Muscle layer of duodenum (tissue), 2 donors: Measurements from ENCODE around the gene TBCCD1.
"Not testable (repeated sequence)": the region's sequence is repeated elsewhere in the genome, so short reads cannot be mapped to it uniquely, and the experiment has no call there.

Source experiments
- H3K27ac ChIP-seq: one replicate; pipeline ENCODE4 v1.7.0; 2013; ENCODE audit warnings: mild to moderate bottlenecking, low read length
- H3K27me3 ChIP-seq: one replicate; pipeline ENCODE4 v1.7.0; 2013; ENCODE audit warnings: low read depth, mild to moderate bottlenecking, control low read depth, low read length
- H3K36me3 ChIP-seq, 2 donors: one replicate each; pipeline ENCODE4 v1.7.0; 2013; ENCODE audit warnings: low read length in 2 of 2, control low read depth in 1 of 2, mild to moderate bottlenecking in 1 of 2; ENCODE audit not compliant: insufficient read depth in 2 of 2, control insufficient read depth in 1 of 2
- H3K4me1 ChIP-seq, 2 donors: one replicate each; pipeline ENCODE4 v1.7.0; 2013; ENCODE audit warnings: low read length in 2 of 2, mild to moderate bottlenecking in 2 of 2, control low read depth in 1 of 2, moderate library complexity in 1 of 2; ENCODE audit not compliant: insufficient read depth in 2 of 2, control insufficient read depth in 1 of 2
- H3K4me3 ChIP-seq, 2 donors: one replicate each; pipeline ENCODE4 v1.7.0; 2013; ENCODE audit warnings: low read length in 2 of 2, low read depth in 1 of 2, mild to moderate bottlenecking in 1 of 2
- H3K9me3 ChIP-seq, 2 donors: one replicate each; pipeline ENCODE4 v1.7.0; 2013; ENCODE audit warnings: low read length in 2 of 2, control low read depth in 1 of 2, mild to moderate bottlenecking in 1 of 2; ENCODE audit not compliant: control insufficient read depth in 1 of 2
- donor health status: healthy.

TBCCD1 gene

GRCh38 chr3:186592682-186593081 lies 25.5 kb upstream of the TBCCD1 start:
- Histone ChIP-seq H3K27ac (no peak overlapping the region), H3K9me3 (no peaks in the 10 kb centered on the region), H3K4me3 (no peak overlapping the region), H3K36me3 (no peaks in the 10 kb centered on the region), H3K4me1 (no peaks in the 10 kb centered on the region), H3K27me3 (no peaks in the 10 kb centered on the region)

GRCh38 chr3:186590580-186591295 lies 23.6 kb upstream of the TBCCD1 start:
- no peaks in the 10 kb centered on the region for H3K27me3 ChIP-seq
- no peaks in the 10 kb centered on the region for H3K4me1 ChIP-seq
- H3K36me3 ChIP-seq = peaks cover 6 to 7% of the 10 kb centered on the region in 2 donors
- no peak overlapping the region for H3K27ac ChIP-seq
- no peak overlapping the region for H3K4me3 ChIP-seq
- no peaks in the 10 kb centered on the region for H3K9me3 ChIP-seq

GRCh38 chr3:186589856-186590579 lies 22.9 kb upstream of the TBCCD1 start:
- Histone ChIP-seq H3K9me3 (no peaks in the 10 kb centered on the region), H3K27me3 (no peaks in the 10 kb centered on the region), H3K27ac (no peak overlapping the region), H3K4me3 (no peak overlapping the region), H3K36me3 (peaks cover 11 to 13% of the 10 kb centered on the region in 2 donors), H3K4me1 (no peaks in the 10 kb centered on the region)

GRCh38 chr3:186589121-186589520 lies 22.0 kb upstream of the TBCCD1 start:
- H3K4me1 ChIP-seq = no peaks in the 10 kb centered on the region
- no peaks in the 10 kb centered on the region for H3K9me3 ChIP-seq
- peaks cover 20 to 22% of the 10 kb centered on the region in 2 donors for H3K36me3 ChIP-seq
- no peak overlapping the region for H3K4me3 ChIP-seq
- no peaks in the 10 kb centered on the region for H3K27me3 ChIP-seq
- H3K27ac ChIP-seq = no peak overlapping the region

- Histone ChIP-seq H3K36me3 (peaks cover 25 to 27% of the 10 kb centered on the region in 2 donors), H3K4me3 (no peak overlapping the region), H3K27ac (no peak overlapping the region), H3K27me3 (no peaks in the 10 kb centered on the region), H3K9me3 (no peaks in the 10 kb centered on the region), H3K4me1 (no peaks in the 10 kb centered on the region)
Observed at GRCh38 chr3:186588632-186589031, 21.5 kb upstream of the TBCCD1 start.

GRCh38 chr3:186587183-186587582 lies 20.0 kb upstream of the TBCCD1 start:
- Histone ChIP-seq H3K4me1 (no peaks in the 10 kb centered on the region), H3K27me3 (no peaks in the 10 kb centered on the region), H3K4me3 (no peak overlapping the region), H3K36me3 (peaks cover 39% of the 10 kb centered on the region in 2 donors), H3K27ac (no peak overlapping the region), H3K9me3 (no peaks in the 10 kb centered on the region)

- not testable (repeated sequence) for H3K27ac ChIP-seq, H3K27me3 ChIP-seq, H3K4me1 ChIP-seq, H3K4me3 ChIP-seq, H3K9me3 ChIP-seq
- H3K36me3 ChIP-seq = peaks cover 47 to 49% of the 10 kb centered on the region in 2 donors
Observed at GRCh38 chr3:186586245-186586644, 19.1 kb upstream of the TBCCD1 start.

GRCh38 chr3:186583831-186584230 lies 16.7 kb upstream of the TBCCD1 start:
- no peaks in the 10 kb centered on the region for H3K27me3 ChIP-seq
- H3K36me3 ChIP-seq = peaks cover 59 to 66% of the 10 kb centered on the region in 2 donors
- no peaks in the 10 kb centered on the region for H3K9me3 ChIP-seq
- H3K27ac ChIP-seq = no peak overlapping the region
- no peaks in the 10 kb centered on the region for H3K4me1 ChIP-seq
- H3K4me3 ChIP-seq = no peak overlapping the region

GRCh38 chr3:186582541-186582940 lies 15.4 kb upstream of the TBCCD1 start:
- Histone ChIP-seq H3K27me3 (no peaks in the 10 kb centered on the region), H3K4me3 (no peak overlapping the region), H3K9me3 (no peaks in the 10 kb centered on the region), H3K4me1 (no peaks in the 10 kb centered on the region), H3K27ac (no peak overlapping the region), H3K36me3 (peaks cover 69 to 75% of the 10 kb centered on the region in 2 donors)

GRCh38 chr3:186580785-186581184 lies 13.6 kb upstream of the TBCCD1 start:
- Histone ChIP-seq H3K4me3 (no peak overlapping the region), H3K27me3 (no peaks in the 10 kb centered on the region), H3K4me1 (no peaks in the 10 kb centered on the region), H3K27ac (no peak overlapping the region), H3K36me3 (peaks cover 75 to 85% of the 10 kb centered on the region in 2 donors), H3K9me3 (no peaks in the 10 kb centered on the region)

- H3K36me3 ChIP-seq = peaks cover 59 to 73% of the 10 kb centered on the region in 2 donors
Observed at GRCh38 chr3:186577521-186577920, 10.4 kb upstream of the TBCCD1 start.

More at GRCh38 chr3:186577521-186577920, 10.4 kb upstream of the TBCCD1 start:
- Histone ChIP-seq H3K4me1 (no peaks in the 10 kb centered on the region), H3K27ac (no peak overlapping the region), H3K9me3 (no peaks in the 10 kb centered on the region), H3K27me3 (no peaks in the 10 kb centered on the region), H3K4me3 (no peak overlapping the region)
